NCI-H446 (cell line): ENCODE measurements around the gene PDZD2.
"Not testable (repeated sequence)": the region's sequence is repeated elsewhere in the genome, so short reads cannot be mapped to it uniquely, and the experiment has no call there.

Experiments
- DNase-seq, 2 experiments: peaks; one replicate each; lab custom pipeline; 2025; lab: John Stamatoyannopoulos, UW

PDZD2 gene

DNA sequence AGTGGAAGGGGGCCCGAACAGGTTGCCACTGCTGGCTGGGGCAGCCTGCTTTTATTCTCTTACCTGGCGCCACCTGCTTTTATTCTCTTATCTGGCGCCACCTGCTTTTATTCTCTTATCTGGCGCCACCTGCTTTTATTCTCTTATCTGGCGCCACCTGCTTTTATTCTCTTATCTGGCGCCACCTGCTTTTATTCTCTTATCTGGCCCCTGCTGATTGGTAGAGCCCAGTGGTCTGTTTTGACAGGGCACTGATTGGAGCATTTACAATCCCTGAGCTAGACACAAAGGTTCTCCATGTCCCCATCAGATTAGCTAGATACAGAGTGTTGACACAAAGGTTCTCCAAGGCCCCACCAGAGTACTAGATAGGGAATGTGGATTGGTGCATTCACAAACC is 52.5 kb downstream of the PDZD2 start:
- DNase-seq = not testable (repeated sequence)

GRCh38 chr5:31692561-31693221 is 53.8 kb downstream of the PDZD2 start:
- DNase-seq = no peak

DNA sequence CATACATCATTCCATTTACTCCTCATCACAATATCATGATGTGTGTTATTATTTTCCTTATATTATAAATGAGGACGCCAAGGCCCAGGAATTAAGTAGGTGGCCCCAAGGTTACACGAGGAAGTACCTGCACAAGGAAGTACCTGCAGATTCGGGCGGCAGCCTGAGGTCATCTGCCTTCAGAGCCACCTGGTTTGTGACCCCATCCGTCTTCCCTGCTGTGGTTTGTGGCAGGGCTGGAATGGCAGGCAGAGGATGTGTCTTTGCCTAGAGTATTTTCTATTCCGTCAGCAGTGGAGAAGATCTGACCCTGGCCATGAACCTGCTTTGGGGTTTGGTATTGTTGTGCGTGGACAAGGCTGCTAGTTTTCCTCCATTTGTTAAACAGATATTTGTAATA is 59.7 kb downstream of the PDZD2 start:
- DNase-seq = no peak

GRCh38 chr5:31701642-31702299 is 62.8 kb downstream of the PDZD2 start:
- no peak for DNase-seq

GRCh38 chr5:31702712-31703111 is 63.8 kb downstream of the PDZD2 start:
- DNase-seq = no peak

GRCh38 chr5:31703757-31704156 is 64.8 kb downstream of the PDZD2 start:
- no peak for DNase-seq

- no peak for DNase-seq
These were observed 67.3 kb downstream of the PDZD2 start for GRCh38 chr5:31706186-31706585.

DNA sequence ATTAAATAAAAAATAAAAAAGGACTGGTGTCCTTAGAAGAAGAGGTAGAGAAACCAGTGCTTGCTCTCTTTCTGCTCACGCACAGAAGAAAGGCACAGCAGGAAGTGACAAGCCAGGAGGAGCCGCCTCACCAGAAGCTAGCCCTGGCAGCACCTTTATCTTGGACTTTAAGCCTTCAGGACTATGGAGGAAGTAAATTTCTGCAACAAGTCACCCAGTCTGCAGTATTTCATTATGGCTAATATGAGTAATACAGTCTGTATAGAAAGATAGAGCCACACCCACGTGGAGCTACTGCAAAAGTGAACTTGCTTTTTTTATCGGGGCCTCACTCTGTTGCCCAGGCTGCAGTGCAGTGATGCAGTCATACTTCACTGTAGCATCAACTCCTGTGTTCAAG is 68.4 kb downstream of the PDZD2 start:
- no peak for DNase-seq

DNA sequence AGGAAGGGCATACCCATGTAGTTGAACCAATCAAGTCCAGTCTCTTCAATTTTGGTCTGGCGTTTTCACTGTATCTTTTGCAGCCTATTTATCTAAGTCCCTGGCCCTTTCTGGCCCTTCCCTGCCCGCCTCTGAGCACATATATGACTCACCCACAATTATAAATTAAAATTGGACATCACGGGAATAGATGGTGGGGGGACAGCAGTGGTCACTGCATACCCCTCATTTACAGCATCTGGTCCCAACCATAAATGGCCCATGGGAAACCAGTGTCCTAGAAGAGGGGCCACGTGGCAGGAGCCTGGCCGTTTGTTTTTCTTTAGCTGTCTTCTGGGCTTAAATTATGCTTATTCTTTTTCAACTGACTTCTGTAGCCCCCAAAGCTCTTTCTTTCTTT is 69.2 kb downstream of the PDZD2 start:
- DNase-seq = no peak

DNA sequence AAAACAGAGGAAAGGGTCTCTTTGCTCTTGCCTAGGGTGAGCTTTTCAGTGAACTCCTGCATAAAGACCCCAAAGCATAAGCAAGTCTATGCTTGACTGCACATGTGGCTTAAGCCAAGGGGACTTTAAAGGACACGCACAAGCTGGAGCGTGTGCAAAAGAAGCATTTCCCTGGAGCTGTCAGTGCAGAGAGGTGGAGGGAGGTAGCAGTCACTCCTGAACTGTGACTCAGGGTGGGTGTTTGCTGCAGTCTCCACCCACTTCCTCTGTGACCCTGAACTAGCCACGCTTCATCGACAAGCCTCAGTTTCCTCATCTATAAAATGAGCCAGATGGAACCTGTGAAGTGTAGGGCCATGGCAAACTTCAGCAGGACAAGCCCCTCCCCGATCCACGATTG is 72.4 kb downstream of the PDZD2 start:
- no peak for DNase-seq

- DNase-seq = no peak
These were observed 73.1 kb downstream of the PDZD2 start for GRCh38 chr5:31711935-31712592.

GRCh38 chr5:31717561-31717960 is 78.6 kb downstream of the PDZD2 start:
- DNase-seq = no peak

- DNase-seq = no peak
These were observed 81.1 kb downstream of the PDZD2 start for GRCh38 chr5:31720004-31720403.

DNA sequence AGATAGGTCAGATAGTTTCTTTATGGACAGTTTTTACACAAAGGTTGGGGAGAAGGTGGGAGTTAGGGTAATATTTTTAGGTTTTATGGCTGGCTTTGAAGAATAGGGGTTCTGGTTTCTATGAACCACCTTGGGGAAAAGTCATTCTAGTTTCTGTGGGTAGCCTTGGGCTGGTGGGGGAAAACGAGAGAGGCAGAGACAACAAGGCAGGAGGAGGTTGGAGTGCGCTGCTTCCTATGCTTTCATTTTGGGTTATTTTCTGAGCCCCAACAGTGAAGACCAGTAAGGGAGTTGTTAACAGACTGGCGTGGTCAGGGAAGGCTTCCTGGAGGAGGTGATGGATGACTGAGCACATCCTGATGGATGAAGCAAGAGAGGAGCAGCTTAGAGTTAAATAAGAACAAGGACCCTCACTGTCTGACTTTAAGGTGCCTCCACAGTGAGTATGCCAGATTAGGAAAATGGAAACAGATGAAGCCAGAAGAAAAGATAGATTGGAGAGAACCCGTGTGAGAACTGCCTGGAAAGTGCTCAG is 81.9 kb downstream of the PDZD2 start:
- DNase-seq = no peak

GRCh38 chr5:31722111-31722510 is 83.2 kb downstream of the PDZD2 start:
- no peak for DNase-seq

GRCh38 chr5:31725996-31726395 is 87.1 kb downstream of the PDZD2 start:
- DNase-seq = no peak

DNA sequence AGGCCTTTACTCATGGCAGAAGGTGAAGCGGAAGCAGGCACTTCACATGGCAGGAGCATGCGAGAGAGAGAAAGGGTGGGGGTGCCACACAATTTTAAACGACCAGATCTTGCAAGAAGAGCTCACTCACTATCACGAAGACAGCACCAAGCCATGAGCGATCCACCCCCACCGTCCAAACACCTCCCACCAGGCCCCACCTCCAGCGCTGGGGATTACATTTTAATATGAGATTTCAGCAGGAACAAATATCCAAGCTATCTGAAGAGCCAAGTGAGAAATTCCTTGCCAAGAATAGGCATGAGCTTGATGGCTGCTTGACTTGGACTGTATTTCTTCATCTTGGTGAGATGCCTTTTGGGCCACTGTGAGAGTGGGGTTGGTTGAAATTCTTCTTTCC is 88.0 kb downstream of the PDZD2 start:
- DNase-seq = no peak

DNA sequence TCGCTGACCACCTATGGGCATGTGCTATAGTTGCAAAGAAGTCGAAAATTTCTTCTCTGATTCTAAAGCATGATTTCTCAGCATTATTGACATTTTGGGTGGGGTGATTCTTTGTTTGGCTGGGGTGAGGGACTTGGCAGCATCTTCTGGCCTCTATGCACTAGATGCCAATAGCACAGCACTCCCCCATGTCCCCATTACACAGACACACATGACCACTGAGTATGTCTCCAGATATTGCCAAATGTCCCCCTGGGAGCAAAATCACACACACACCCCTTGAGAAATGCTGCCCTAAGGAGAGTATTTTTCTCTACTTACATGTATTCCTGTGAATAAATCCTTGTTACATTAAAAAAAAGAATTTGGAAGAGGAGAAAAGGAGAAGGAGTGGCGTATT is 89.1 kb downstream of the PDZD2 start:
- no peak for DNase-seq

DNA sequence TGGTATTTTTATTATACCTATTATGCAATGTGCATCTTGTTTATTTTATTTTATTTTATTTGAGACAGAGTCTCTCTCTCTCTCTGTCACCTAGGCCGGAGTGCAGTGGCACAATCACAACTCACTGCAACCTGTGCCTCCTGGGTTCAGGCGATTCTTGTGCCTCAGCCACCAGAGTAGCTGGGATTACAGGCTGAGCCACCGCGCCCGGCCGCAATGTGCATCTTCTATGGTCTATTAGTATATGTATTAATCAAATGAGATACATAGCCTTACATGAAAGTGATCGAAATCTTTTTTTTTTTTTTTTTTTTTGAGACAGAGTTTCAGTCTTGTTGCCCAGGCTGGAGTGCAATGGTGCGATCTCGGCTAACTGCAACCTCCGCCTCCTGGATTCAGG is 89.9 kb downstream of the PDZD2 start:
- not testable (repeated sequence) for DNase-seq

DNA sequence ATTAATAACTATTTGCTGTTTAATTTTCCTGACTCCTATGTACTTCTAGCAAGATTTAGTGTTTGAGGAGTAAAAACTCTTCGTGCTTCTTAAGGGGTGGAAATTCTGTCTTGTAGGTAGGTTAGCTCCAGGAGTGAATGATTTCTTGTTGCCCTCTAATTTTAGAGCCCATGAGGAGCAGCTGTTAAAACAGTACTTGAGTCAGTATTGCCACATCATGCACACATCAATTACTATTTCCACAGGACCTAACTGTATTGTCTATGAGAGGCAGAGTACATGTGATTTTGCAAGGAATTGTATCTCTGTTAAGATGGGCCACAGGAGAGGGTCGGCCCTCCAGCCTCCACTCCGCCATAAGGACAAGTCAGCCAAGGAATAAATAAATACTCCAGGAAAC is 91.2 kb downstream of the PDZD2 start:
- DNase-seq = no peak

- DNase-seq = no peak
These were observed 92.1 kb downstream of the PDZD2 start for GRCh38 chr5:31731016-31731415.

GRCh38 chr5:31731710-31732301 is 92.9 kb downstream of the PDZD2 start:
- no peak for DNase-seq

GRCh38 chr5:31732821-31733220 is 93.9 kb downstream of the PDZD2 start:
- not testable (repeated sequence) for DNase-seq
